ENCODE measurements around the gene NPM1.
"Not testable (repeated sequence)": the region's sequence is repeated elsewhere in the genome, so short reads cannot be mapped to it uniquely, and the experiment has no call there.

The NPM1 gene

GRCh38 chr5:171369056-171369455 is 18.6 kb upstream of the NPM1 start:
- Mint-ChIP-seq H3K36me3 (no peaks in the 10 kb centered on the region), H3K27me3 (peaks cover 7% of the 10 kb centered on the region), H3K27ac (no peak overlapping the region), H3K4me1 (ENCODE audit: low read depth) (no peaks in the 10 kb centered on the region), H3K4me3 (no peak overlapping the region), H3K9me3 (ENCODE audit: low read depth) (no peaks in the 10 kb centered on the region)

GRCh38 chr5:171369898-171370297 is 17.8 kb upstream of the NPM1 start:
- no peak overlapping the region for H3K27ac Mint-ChIP-seq
- H3K27me3 Mint-ChIP-seq, result peaks cover 5% of the 10 kb centered on the region
- H3K4me3 Mint-ChIP-seq, result no peak overlapping the region
- no peaks in the 10 kb centered on the region for H3K36me3 Mint-ChIP-seq
- no peaks in the 10 kb centered on the region for H3K4me1 Mint-ChIP-seq (ENCODE audit: low read depth)
- no peaks in the 10 kb centered on the region for H3K9me3 Mint-ChIP-seq (ENCODE audit: low read depth)

- not testable (repeated sequence) for H3K4me3 Mint-ChIP-seq; H3K27me3 Mint-ChIP-seq; H3K27ac Mint-ChIP-seq; H3K9me3 Mint-ChIP-seq (ENCODE audit: low read depth); H3K4me1 Mint-ChIP-seq (ENCODE audit: low read depth); H3K36me3 Mint-ChIP-seq
These were observed 16.8 kb upstream of the NPM1 start for GRCh38 chr5:171370881-171371280.

- no peak overlapping the region for H3K4me3 Mint-ChIP-seq
- no peak overlapping the region for H3K27ac Mint-ChIP-seq
- H3K27me3 Mint-ChIP-seq, result peaks cover 2% of the 10 kb centered on the region
- no peaks in the 10 kb centered on the region for H3K36me3 Mint-ChIP-seq
- no peaks in the 10 kb centered on the region for H3K4me1 Mint-ChIP-seq (ENCODE audit: low read depth)
- H3K9me3 Mint-ChIP-seq (ENCODE audit: low read depth), result no peaks in the 10 kb centered on the region
These were observed 16.3 kb upstream of the NPM1 start for GRCh38 chr5:171371326-171371725.

- Mint-ChIP-seq H3K4me1 (ENCODE audit: low read depth) (peaks cover 2% of the 10 kb centered on the region), H3K27ac (no peak overlapping the region), H3K36me3 (no peaks in the 10 kb centered on the region), H3K9me3 (ENCODE audit: low read depth) (no peaks in the 10 kb centered on the region), H3K27me3 (no peaks in the 10 kb centered on the region), H3K4me3 (no peak overlapping the region)
These were observed 7.7 kb upstream of the NPM1 start for GRCh38 chr5:171379961-171380360.

- not testable (repeated sequence) for H3K27me3 Mint-ChIP-seq; H3K4me3 Mint-ChIP-seq; H3K27ac Mint-ChIP-seq; H3K9me3 Mint-ChIP-seq (ENCODE audit: low read depth)
- Mint-ChIP-seq H3K4me1 (ENCODE audit: low read depth) (peaks cover 17% of the 10 kb centered on the region), H3K36me3 (peaks cover 11% of the 10 kb centered on the region)
These were observed 3.2 kb upstream of the NPM1 start for GRCh38 chr5:171384416-171384815.

- H3K4me3 Mint-ChIP-seq, result peak overlapping the region; percentile 54
- not testable (repeated sequence) for H3K27me3 Mint-ChIP-seq; H3K9me3 Mint-ChIP-seq (ENCODE audit: low read depth)
- peaks cover 17% of the 10 kb centered on the region for H3K36me3 Mint-ChIP-seq
- peak overlapping the region; percentile 54 for H3K27ac Mint-ChIP-seq
- peaks cover 18% of the 10 kb centered on the region for H3K4me1 Mint-ChIP-seq (ENCODE audit: low read depth)
These were observed 2.6 kb upstream of the NPM1 start for GRCh38 chr5:171384999-171385398.

- H3K4me1 Mint-ChIP-seq (ENCODE audit: low read depth), result peaks cover 26% of the 10 kb centered on the region
- H3K27ac Mint-ChIP-seq, result peak overlapping the region; percentile 72
- H3K36me3 Mint-ChIP-seq, result peaks cover 25% of the 10 kb centered on the region
- peak overlapping the region; percentile 60 for H3K4me3 Mint-ChIP-seq
- no peaks in the 10 kb centered on the region for H3K9me3 Mint-ChIP-seq (ENCODE audit: low read depth)
- no peaks in the 10 kb centered on the region for H3K27me3 Mint-ChIP-seq
These were observed 1.5 kb upstream of the NPM1 start for GRCh38 chr5:171386006-171386671.

- Mint-ChIP-seq H3K27ac (peak overlapping the region; percentile 100), H3K4me1 (ENCODE audit: low read depth) (peaks cover 31% of the 10 kb centered on the region), H3K36me3 (peaks cover 29% of the 10 kb centered on the region), H3K4me3 (peak overlapping the region; percentile 97), H3K27me3 (no peaks in the 10 kb centered on the region), H3K9me3 (ENCODE audit: low read depth) (no peaks in the 10 kb centered on the region)
These were observed 746 bp upstream of the NPM1 start for GRCh38 chr5:171386861-171387344.

GRCh38 chr5:171387970-171388815 is 544 bp downstream of the NPM1 start:
- Mint-ChIP-seq H3K4me3 (peak overlapping the region; percentile 97), H3K4me1 (ENCODE audit: low read depth) (peaks cover 44% of the 10 kb centered on the region), H3K36me3 (peaks cover 36% of the 10 kb centered on the region), H3K27ac (peak overlapping the region; percentile 100), H3K27me3 (no peaks in the 10 kb centered on the region), H3K9me3 (ENCODE audit: low read depth) (no peaks in the 10 kb centered on the region)

GRCh38 chr5:171388816-171389168 is 1.1 kb downstream of the NPM1 start:
- peaks cover 39% of the 10 kb centered on the region for H3K36me3 Mint-ChIP-seq
- peak overlapping the region; percentile 97 for H3K4me3 Mint-ChIP-seq
- peak overlapping the region; percentile 100 for H3K27ac Mint-ChIP-seq
- H3K27me3 Mint-ChIP-seq, result no peaks in the 10 kb centered on the region
- peaks cover 49% of the 10 kb centered on the region for H3K4me1 Mint-ChIP-seq (ENCODE audit: low read depth)
- no peaks in the 10 kb centered on the region for H3K9me3 Mint-ChIP-seq (ENCODE audit: low read depth)

- H3K4me1 Mint-ChIP-seq (ENCODE audit: low read depth), result peaks cover 54% of the 10 kb centered on the region
- peak overlapping the region; percentile 97 for H3K4me3 Mint-ChIP-seq
- H3K27ac Mint-ChIP-seq, result peak overlapping the region; percentile 100
- H3K27me3 Mint-ChIP-seq, result no peaks in the 10 kb centered on the region
- no peaks in the 10 kb centered on the region for H3K9me3 Mint-ChIP-seq (ENCODE audit: low read depth)
- H3K36me3 Mint-ChIP-seq, result peaks cover 42% of the 10 kb centered on the region
These were observed 3.4 kb downstream of the NPM1 start for GRCh38 chr5:171390883-171391677.

- Mint-ChIP-seq H3K4me3 (peak overlapping the region; percentile 97), H3K27ac (peak overlapping the region; percentile 22), H3K4me1 (ENCODE audit: low read depth) (peaks cover 56% of the 10 kb centered on the region), H3K36me3 (peaks cover 47% of the 10 kb centered on the region), H3K27me3 (no peaks in the 10 kb centered on the region), H3K9me3 (ENCODE audit: low read depth) (no peaks in the 10 kb centered on the region)
These were observed 4.4 kb downstream of the NPM1 start for GRCh38 chr5:171391996-171392577.

- H3K27ac Mint-ChIP-seq, result peak overlapping the region; percentile 80
- peak overlapping the region; percentile 97 for H3K4me3 Mint-ChIP-seq
- peaks cover 49% of the 10 kb centered on the region for H3K36me3 Mint-ChIP-seq
- H3K27me3 Mint-ChIP-seq, result no peaks in the 10 kb centered on the region
- no peaks in the 10 kb centered on the region for H3K9me3 Mint-ChIP-seq (ENCODE audit: low read depth)
- H3K4me1 Mint-ChIP-seq (ENCODE audit: low read depth), result peaks cover 61% of the 10 kb centered on the region
These were observed 5.0 kb downstream of the NPM1 start for GRCh38 chr5:171392585-171393159.
